GM21526 (cell line): ENCODE measurements around the gene PLRG1.

Experiments used
- ATAC-seq: cut with Tn5 transposase; IDR thresholded peaks from one replicate; pipeline ENCODE4 v1.9.1; 2021; ENCODE audit warnings: moderate library complexity; ENCODE audit not compliant: unreplicated experiment, low FRiP score

PLRG1 gene

GRCh38 chr4:154485127-154485773 lies 65.0 kb downstream of the PLRG1 start:
- ATAC-seq: peak; percentile 85
